Activated CD8-positive, alpha-beta memory T cell treated with anti-CD3 and anti-CD28 coated beads for 48 hours (primary cell): ENCODE results near the gene SORBS1.

Experiments
- DNase-seq, 3 experiments: peaks; one replicate each; pipeline ENCODE4 v3.0.0-alpha.2; 2020; ENCODE audit warnings: low read depth in 2 of 3, low spot score in 2 of 3

The SORBS1 gene

DNA sequence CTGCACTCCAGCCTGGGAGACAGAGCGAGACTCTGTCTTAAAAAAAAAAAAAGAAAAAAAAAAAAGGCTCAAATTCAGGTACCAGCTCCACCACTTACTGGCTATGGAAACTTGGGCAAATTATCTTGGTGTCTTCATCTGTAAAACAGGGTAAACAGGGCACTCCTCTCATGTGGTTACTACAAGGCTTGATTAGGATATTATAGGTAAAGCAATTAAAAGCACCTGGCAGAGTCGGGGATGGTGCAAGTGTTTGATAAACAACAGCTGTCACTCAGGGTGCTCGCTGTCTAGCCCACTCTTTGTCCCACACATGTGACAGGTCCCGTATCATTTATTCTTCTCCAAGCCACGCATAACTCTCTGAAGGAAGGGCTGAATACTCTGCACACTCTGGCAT, 96.9 kb downstream of the SORBS1 start:
- DNase-seq = no peak

DNA sequence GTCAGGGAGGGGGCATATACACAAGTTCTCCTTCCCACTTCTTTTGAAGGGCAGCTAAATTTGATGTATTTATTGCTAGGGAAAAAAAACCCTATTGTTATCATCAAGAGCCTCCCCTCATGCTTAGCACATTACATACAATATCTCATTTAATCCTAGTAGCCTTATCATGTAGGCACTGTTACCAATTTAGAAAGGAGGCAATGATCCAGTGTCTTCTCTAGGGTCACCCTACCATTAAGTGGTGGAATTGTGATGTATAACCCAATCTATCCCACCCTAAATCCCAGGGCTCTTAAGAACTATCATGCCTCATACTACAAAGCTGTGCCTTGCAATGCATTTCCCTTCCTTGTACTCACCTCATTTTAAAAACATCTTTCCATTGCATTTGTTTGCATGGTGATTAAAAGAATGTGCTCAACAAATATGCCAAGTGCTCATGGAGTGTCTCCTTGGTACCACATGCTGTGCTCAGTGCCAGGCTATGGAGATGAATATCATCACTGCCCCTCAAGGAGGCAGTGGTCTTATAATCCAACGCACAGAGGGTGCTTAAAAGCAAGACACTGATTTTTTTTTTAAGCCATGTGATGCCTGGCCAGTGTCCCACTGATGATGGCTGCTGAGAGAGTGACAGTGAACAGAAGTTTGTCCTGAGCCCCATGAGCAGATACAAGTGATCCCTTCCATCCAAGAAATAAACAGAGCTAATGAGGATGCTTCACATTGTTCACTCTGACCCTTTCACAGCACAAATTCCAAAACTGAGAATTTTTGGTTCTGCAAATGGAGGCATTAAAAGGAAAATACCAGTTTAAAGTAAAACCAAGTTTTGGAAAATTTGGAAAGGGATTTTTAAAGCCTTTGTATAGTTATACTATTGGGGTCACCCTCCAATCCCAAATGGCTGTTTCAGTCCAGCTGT, 98.2 kb downstream of the SORBS1 start:
- DNase-seq = no peak

DNA sequence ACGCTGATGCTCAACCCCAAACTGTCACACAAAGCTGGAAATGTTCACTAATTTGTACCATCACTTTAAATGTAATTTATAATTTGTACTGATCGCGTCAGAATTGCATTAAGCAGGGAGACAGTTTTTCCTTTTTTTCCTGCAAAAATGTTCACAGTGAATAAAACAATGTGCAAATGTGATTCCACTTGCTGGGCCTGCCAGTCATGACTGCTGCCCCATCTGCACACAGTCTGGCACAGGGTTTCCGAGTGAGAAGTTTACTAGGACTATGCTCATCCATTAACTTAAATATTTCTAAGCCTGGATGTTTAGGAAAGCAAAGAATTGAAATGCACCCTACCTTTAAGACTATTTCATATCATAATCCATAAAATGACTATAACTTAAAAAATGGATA, 99.6 kb downstream of the SORBS1 start:
- DNase-seq = no peak

DNA sequence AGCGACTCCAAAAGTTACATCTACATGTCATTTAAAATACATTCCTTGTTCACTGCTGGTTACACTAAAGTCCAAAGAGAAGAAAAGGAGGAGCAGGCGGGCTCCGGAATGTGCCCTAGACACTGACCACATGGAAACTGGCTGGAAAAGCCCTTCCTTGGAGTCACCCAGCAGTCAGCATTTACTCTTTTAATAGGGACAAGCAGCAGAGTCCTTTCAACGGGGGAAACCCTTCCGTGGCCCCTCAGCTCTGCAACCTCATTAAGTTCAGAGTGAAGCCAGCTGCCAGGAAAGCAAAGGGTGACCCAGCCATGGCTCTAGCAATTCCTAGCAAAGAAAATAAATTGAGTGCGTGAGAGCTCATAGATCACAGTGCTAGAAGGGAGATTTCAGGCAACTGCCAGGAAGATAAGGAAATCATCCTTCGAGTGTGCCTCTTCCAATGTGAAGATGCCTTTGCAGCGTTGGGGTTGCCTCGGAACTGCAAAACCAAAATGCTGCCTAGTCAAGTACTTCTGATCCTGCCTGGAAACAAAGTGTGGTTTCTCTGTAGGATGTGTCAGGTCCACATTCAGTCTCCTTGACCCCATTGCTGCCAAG, 101.6 kb downstream of the SORBS1 start:
- DNase-seq = no peak

DNA sequence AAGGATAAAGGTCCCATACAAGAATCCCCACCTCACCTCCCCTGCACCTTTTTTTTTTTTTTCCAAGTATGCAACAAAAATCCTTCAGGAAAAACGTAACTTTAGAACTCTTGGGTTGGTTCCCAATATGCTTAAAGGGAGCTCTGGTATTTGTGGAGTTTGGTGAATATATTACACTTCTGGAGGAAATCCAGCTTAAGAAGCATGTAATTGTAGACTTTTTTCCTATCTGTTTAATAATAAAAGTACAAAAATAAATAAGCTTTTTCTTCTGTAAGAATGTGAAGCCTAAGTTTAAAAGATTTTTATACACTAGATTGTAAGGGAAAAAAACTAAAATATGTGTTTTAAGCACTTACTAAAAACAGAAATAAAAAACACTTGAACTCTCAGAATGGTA, 102.3 kb downstream of the SORBS1 start:
- no peak for DNase-seq

DNA sequence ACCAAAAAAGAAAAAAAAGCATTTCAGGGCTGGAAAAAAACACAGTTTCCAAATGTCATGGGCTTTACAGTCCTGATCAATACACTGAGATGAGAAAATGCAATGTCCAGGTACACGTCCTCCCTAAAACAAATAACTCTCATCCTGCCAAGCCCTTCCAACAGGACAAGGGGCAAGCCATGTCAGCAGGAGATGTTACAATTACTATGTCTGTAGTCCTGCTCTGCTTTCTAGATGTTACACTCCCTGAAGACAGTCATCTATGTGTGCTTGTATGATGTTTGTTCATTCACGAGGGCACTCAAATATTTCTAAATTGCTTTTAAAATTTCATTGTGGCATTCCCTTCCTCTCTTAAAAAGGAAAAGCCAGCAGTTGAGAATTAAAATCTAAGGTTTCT, 103.2 kb downstream of the SORBS1 start:
- no peak for DNase-seq

DNA sequence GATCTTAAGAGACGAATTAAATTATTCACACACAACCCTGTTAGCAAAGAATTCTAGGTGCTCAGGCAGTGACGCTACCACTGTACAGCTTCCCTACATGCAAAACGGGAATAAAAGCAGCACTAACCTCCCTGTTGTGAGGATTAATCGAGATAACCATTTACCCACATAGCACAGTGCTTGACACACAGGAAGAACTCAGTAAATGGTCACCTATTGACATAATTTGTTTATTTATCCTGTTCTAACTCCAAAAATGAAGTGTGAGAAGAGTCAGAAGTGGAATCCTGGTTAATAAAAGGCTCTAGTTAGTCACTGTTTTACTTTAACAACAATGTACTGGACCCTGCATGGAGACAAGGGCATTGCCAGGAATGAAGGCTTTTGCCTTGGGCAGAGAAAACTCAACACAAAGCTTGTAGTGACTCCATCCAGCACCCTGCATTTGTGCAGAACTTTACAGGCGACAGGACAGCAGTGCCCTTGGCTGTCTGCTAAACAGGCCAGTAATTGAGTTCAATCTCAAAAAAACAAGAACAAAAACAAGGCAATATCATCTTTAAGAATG, 103.8 kb downstream of the SORBS1 start:
- DNase-seq = no peak

DNA sequence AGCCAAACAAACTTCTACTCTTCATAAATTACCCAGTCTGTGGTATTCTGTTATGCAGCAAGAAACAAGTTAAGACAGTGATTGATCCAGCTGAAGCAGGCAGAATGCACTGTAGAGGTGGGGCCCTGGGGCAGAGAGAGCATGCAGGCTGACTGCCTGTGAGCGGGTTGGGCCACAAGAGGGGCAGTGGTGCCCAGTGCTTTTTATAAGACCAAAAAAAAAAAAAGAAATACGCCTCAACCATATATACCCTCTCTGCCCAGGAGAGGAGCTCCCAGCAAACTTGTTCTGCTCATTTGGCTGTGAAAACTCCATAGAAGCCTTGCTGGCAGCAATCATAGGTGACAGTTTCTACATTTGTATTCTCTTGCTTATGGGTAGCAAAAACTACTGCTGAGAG, 104.7 kb downstream of the SORBS1 start:
- no peak for DNase-seq

DNA sequence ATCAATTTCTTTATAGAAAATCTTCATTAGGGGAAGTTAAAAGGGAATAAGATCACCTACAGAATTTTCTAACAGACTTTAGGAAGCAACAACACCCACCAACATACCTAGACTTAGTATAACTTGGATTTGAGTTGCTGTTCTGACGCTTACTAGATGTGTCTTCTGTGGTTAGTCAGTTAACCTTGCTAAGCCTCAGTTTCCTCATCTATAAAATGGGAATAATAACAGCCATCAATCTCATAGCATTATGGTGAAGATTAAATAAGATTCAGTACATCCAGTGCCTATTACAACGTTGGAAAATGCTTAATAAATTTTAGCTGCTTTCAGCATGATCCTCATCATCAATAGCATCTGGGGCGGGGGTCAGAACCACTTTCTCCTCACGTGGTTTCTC, 106.2 kb downstream of the SORBS1 start:
- DNase-seq = no peak

DNA sequence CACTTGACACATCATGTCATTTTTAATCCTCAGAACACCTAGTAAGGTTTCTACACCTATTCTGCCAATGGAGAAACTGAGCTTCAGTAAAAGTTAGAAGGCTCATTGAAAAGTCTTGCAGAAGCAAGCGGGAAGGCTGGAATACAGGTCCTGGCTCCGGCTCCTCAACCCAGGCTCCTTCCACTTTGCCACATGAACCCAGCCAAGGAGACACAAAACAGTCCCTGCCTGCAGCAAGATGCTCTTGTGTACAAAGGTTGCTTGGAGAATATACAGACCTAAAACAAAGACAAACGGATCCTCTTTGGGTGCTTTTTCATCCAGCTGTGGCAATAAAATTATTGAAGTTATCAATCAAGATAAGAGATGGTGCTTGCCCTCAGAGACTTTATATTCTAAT, 106.8 kb downstream of the SORBS1 start:
- no peak for DNase-seq

DNA sequence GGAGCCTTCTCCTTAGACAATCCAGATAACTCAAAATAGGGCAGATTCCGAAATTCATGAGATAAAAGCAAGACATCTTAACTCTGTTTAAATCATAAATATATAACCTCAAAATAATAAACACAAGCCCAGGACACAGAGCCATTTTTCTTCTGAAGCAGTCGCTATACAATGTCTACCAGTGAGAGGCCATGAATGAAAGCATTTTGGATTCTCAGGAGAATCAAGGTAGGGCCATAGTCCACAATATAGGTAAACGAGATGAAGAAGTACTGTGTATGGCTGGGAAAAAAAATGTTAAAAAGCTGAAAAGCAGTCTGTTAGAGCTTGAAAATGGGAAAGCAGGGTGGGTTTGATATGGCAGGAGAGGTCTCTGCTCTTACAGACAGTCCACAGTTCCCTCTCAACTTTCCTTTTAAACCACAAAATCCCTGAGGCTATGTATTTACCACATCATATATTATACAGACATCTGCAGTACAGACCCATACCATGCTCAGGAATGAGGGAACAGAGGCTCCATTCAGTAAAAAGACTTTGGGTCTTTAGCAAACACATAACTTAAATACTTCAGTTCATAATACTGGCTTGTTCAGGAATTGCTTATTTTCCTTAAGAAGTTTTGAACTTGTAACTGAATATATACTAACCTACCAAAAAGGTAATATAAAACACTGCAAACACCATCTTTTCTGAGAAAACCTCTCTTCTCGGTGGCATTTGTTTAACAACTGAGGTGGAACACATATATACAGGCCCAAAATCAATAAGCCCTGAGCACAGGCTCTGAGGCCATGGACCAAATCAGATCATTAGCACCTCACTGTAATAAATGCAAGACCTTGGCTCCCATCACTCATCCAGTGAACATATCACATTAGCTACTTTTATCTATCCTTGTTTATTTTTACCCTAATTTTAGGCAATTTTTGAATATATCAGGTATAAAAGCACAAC, 109.3 kb downstream of the SORBS1 start:
- no peak for DNase-seq

DNA sequence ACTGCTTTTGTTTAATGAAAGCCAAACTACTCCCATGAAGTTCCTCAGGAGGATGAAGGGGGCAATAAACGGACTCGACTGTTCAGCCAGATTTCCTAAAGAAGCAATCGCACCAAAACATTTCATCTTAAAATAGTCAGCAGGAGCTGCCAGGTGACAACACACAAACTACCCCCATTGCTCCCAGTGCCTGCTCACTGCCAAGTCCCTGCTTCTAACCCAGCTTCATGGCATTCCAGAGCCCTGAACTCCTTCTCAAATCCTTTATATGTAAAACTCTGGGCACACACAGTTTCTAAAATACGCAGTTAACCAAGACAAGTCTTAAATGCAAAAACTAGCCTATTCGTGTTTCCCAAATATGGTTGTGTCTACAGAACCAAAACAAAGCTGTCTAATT, 110.0 kb downstream of the SORBS1 start:
- no peak for DNase-seq

DNA sequence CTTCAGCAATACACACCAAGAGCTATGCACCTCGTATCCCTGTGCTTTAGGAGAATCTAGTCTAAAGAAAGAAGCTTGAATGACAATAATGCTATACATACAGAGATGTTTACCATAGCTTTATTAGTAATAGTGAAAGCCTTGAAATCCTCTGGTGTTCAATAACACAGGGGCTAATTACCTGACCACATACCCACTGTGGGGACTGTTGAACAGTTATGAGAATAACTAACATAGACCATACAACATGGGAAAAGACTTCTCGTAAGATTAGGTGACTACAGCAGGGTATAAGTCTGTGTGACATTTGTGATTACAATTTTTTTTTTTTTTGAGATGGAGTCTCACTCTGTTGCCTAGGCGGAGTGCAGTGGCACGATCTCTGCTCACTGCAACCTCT, 111.0 kb downstream of the SORBS1 start:
- no peak for DNase-seq

DNA sequence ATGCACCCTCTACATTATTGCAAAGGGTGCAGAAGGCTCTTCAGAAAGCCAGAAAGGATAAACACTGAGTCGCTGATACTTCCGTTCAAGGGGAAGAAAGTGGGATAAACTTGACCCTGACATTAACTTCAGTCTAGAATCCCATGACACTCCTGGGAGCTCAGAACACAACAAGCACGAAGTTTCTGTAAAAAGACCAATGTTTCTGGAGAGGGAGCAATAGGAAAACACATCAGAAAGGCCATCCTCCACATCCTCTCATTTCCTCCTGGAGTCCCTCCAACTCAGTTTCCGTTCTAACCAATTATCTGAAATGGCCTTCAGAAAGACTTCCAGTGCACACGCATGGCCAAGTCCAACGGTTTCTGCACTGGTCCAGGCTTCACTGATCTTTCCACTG, 113.5 kb downstream of the SORBS1 start:
- DNase-seq = no peak

DNA sequence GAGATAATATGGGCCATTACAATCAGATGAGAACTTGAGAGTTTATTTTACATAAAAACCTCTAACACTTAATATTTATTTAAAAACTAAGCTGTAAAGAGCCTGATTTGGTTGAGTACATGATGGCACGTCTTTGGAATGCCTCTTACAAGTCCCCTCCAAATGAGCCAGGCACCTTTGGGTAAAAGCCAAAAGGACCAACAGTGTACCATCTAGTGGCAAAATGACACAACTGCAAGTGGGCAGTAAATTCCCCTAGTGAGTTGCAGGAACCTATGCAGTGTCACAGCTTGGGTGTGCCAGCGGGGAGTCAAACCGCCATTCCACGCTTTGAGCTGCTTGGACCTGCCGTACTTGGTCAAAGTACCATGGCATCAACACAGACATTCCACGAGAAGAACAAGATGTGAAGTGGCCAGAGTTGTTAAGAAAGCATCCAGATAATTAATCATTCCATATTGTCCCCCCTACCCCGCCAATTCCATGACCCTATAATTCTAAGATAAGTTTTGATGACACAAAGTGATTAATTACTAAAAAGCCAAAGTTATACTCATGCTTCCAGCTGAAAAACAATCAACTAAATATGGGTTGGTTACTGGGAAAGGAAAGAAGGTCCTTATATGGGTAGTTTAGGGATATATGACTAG, 115.2 kb downstream of the SORBS1 start:
- DNase-seq = no peak

DNA sequence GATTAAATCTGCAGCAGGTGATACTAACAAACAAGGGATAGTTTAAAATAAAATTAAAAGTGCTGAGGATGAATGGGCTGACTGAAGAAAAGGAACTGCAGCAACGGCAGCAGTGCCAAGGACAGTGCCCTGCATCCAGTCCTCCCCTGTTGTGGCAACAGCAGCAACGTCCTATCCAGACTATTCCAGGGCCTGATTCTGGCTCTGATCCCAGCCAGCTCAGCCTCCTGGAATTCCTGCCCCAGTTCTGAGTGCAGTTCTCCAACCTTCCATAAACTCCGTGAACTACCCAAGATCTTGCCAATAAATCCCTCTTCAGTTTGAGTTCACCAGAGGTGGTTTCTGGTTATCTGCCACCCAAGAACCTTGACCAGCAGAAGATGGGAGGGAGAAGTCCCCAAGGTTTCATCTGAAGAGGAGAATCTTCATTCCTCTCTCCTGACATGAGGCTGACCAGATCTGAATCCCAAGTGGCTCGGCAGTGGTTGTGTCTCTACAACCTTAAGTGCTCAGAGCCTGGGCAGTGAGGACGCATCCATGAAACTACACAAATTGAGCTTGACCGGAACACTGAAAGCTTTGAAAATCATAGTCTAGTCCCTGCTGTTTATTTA, 115.8 kb downstream of the SORBS1 start:
- DNase-seq = no peak

DNA sequence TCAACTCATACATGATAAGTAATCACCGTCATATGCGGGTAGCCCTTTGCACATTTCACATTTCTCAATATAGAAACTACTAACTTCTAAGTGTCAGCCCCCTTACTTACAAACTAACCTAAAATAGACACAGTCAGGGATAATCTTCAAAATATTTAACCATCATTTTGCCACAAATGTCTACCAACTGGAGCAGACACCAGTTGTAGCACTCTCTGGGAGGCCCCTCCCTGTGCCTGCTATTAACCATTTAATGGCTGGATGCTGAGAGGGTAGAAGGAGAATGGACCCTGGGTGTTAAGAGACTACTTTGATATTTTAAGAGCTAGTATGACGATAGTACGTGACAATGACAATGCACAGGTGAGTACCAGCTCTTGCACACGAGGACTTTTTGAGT, 116.4 kb downstream of the SORBS1 start:
- no peak for DNase-seq

DNA sequence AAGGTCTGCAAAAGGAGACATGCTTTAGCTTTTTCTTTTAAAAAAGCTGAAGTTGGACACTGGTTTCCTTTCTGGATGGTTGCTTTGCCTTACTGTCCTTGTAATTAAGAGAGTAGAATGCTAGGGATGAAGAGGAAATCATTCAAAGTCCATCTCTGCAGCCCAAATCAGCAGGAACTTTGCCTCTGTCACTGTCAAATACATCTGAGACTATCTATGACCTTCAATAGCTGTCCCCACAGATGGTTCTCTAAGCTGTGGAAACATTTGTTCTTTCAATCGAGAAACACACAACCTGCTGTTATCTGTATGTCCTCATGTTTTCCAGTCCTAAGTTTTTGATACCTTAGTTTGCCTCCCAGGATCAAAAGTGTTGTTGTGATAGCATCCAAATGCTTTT, 117.5 kb downstream of the SORBS1 start:
- DNase-seq = no peak

DNA sequence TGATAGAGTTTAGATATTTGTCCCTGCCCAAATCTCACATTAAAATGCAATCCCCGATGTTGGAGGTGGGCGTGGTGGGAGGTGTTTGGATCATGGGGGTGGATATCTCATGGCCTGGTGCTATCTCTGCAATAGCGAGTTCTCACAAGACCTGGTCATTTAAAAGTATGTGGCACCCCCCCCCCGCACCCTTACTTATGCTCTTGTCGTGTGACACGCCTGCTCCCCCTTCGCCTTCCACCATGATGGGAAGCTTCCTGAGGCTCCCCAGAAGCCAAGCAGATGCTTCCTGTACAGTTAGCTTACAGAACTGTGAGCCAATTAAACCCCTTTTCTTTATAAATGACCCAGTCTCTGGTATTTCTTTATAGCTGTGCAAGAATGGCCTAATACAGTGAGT, 118.8 kb downstream of the SORBS1 start:
- DNase-seq = no peak

DNA sequence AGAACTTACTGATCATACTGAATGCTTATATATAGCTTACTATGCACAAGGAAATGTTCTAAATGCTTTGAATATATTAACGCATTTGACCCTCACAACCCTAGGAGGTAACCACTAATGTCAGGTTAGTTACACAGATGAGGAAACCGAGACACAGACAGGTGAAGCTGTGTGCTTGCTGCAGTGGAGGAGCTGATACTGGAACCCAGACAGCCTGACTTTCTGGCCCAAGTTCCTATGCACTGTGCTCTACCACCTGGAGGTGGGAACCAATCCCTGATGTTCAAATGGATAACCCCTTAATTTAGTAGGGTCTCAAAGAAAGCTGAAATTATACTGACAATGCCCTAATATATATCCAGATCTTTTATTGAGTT, 119.6 kb downstream of the SORBS1 start:
- no peak for DNase-seq
